ENCODE results near the gene MMS19. TPM values are rescaled to one million over a fixed set of nuclear protein-coding genes. Genes with fewer than 3 reads are reported as not detected.

Gene MMS19
- total RNA-seq, 1 donor from 2014 or later, result 108 TPM

DNA sequence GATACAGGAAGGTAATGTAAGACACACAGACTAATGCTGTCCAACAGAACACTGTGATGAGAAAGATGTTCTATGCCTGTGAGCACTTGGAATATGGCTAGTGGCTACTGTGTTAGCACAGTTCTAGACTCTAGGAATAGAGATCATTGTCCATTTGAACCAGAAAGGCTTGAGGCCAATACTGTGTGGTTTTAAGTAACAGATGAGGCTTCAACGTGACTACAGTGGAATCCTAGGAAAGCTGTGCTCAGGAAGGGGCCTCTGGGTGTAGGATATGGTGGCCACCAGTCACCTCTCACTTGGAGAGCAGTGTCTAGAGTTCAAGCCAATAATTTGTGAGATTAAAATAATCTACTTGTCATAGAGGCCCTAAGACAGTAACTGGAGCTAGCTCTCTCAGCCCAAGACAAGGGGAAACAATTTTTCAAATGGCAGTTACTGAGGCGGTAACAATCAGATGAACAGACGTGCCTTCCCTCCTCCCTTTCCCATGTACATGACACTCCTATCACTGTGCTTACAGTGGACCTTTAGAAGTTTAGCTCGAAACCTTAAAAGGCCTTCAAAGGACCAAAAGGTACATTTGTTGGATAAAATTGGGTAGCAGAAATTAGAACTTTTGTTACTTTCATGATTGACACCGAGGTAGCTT is 42.1 kb downstream of the MMS19 start:
- no peak overlapping the region for H3K4me3 ChIP-seq (ENCODE audit: low read depth, low read length)
- no peak for TF ChIP-seq CTCF (conservative IDR thresholded peaks at IDR 0.05; ENCODE audit: low read depth, low read length)
- DNase-seq (ENCODE audit: low read depth), result no peak

DNA sequence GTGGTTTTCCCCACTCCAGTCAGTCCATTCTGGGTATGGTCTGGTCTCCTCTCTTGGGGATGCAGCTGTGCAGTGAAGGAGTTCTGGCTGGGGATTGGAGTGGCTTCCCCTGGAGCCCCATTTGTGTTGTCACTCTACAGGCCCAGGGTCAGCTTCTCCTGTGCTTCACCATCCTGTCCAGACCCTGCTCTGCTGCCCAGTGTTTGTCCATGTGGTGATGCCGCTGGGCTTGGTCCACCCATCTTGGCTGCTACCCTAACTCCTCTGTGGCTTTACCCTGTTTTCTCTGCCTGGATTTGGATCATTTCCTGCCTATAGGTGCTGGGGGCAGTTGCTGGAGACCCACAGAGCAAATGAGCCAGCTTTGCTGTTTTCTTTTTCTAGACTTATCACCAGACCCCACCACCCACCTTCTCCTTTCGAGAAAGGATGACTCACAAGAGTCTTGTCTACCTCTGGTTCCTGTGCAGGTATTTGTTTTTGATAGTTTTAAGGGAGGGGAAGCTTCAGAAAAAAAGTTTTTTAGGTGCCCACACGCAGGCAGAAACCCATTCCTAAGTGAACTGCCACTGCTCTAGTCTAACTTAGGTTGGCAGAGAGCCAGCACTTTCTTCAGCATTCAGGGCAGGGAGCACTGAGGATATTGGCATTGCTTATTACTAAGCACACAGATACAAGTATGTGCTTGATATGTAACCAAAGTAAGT is 43.7 kb downstream of the MMS19 start:
- no peak for TF ChIP-seq CTCF (conservative IDR thresholded peaks at IDR 0.05; ENCODE audit: low read depth, low read length)
- no peak for DNase-seq (ENCODE audit: low read depth)
- H3K4me3 ChIP-seq (ENCODE audit: low read depth, low read length), result no peak overlapping the region

- no peak for DNase-seq (ENCODE audit: low read depth)
- no peak for TF ChIP-seq CTCF (conservative IDR thresholded peaks at IDR 0.05; ENCODE audit: low read depth, low read length)
- no peak overlapping the region for H3K4me3 ChIP-seq (ENCODE audit: low read depth, low read length)
These were observed 45.9 kb downstream of the MMS19 start for GRCh38 chr10:97452352-97452751.

DNA sequence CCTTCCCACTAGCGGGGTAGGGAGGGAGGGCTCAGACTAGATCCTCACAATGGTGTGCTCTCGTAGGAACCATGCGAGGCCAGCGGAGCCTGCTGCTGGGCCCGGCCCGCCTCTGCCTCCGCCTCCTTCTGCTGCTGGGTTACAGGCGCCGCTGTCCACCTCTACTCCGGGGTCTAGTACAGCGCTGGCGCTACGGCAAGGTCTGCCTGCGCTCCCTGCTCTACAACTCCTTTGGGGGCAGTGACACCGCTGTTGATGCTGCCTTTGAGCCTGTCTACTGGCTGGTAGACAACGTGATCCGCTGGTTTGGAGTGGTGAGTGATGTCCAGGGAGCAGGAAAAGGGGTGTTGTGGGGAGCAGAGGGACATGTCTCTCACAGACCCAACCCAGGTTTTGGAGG is 46.6 kb downstream of the MMS19 start:
- no peak overlapping the region for H3K4me3 ChIP-seq (ENCODE audit: low read depth, low read length)

GRCh38 chr10:97450828-97451227 is 47.4 kb downstream of the MMS19 start:
- TF ChIP-seq CTCF (conservative IDR thresholded peaks at IDR 0.05; ENCODE audit: low read depth, low read length), result no peak
- no peak overlapping the region for H3K4me3 ChIP-seq (ENCODE audit: low read depth, low read length)
- no peak for DNase-seq (ENCODE audit: low read depth)

More for the DNA sequence above, 46.6 kb downstream of the MMS19 start:
- TF ChIP-seq CTCF (conservative IDR thresholded peaks at IDR 0.05; ENCODE audit: low read depth, low read length), result no peak
- no peak for DNase-seq (ENCODE audit: low read depth)

- peak; percentile 79 for DNase-seq (ENCODE audit: low read depth)
- no peak for TF ChIP-seq CTCF (conservative IDR thresholded peaks at IDR 0.05; ENCODE audit: low read depth, low read length)
- H3K4me3 ChIP-seq (ENCODE audit: low read depth, low read length), result peak within 1 kb of the TSS; percentile 89
These were observed 52.2 kb downstream of the MMS19 start, which contains the start of the genes EXOSC1 and ZDHHC16 for GRCh38 chr10:97445722-97446639. Gene EXOSC1 (minus strand): TSS chr10:97446006. CDS start chr10:97445985, 21 bp downstream. Gene ZDHHC16 (plus strand): TSS chr10:97446175. CDS start chr10:97451676, 5,501 bp downstream.
